ENCODE data around the gene NUP210. TPM values are rescaled to one million over a fixed set of nuclear protein-coding genes. Genes with fewer than 3 reads are reported as not detected.

NUP210 gene
- 31.7 to 40.3 TPM (median 38.3 TPM) in 5 replicates for total RNA-seq (2022; extraction: Qiagen RNA extraction; ENCODE audit: low read depth)

DNA sequence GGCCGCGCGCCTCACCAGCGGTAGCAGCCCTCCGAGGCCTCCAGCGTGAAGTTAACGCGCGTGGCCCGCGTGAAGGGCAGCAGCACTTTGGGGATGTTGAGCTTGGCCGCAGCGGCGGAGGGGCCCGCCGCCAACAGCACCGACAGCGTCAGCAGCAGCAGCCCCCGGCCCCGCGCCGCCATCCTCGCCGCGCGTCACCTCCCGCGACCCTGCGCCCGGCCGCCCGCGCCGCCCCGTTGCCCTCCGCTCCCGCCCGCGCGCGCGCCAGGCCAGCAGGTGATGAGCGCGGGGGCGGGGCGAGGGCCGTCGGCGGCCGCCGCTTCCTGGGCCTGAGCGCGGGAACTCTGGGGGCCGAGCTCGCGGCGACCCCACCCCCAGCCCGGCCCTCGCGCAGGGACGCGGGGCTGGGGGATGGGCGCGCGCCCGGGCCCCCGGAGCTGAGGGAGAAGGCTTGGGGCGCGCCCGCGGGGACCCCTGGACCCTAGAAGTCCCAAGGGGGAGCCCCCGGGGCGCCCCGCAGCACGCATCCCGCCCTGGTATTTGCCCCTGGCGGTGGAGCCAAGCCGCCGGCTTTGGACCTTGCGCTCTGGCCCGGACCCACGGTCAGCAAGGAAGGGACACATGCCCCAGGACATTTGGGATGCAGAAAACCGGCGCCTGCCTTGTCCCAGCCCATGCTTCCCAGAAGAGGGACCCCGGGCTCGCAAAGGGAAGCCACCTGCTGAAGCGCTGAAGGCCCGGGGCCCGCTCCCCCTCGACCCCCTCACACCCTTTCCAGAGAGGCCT is at the start of gene NUP210:
NUP210 (minus strand) TSS at position 278 of the 786 bp plus-strand sequence; CDS start at position 182, 96 bp downstream.

Other genes with a start within 250 kb of the NUP210 start
- gene HDAC11, start 60.0 kb upstream of the NUP210 start, total RNA-seq (2022; extraction: Qiagen RNA extraction; ENCODE audit: low read depth), result 7.5 to 9.7 TPM (median 8.1 TPM) in 5 replicates
- 1.6 to 3.3 TPM (median 2.4 TPM) in 5 replicates for gene FBLN2, start 128.8 kb upstream of the NUP210 start, total RNA-seq (2022; extraction: Qiagen RNA extraction; ENCODE audit: low read depth)

All from A549 treated with CpdA at 1 μM for 4 hours (cell line).